ENCODE measurements around the gene MTHFSD.
A peak's percentile ranks its signal among the peaks of the same experiment; 100 is the strongest.

The MTHFSD gene

GRCh38 chr16:86549893-86550190, 5.2 kb downstream of the MTHFSD start:
- Mint-ChIP-seq H3K27ac (no peak overlapping the region), H3K36me3 (peaks cover 44% of the 10 kb centered on the region), H3K4me3 (no peak overlapping the region), H3K9me3 (no peaks in the 10 kb centered on the region), H3K4me1 (peaks cover 9% of the 10 kb centered on the region)
- ATAC-seq (no peak), DNase-seq (ENCODE audit: low spot score in 2 of 2) (no peak)

- no peak overlapping the region for H3K27ac Mint-ChIP-seq
- H3K9me3 Mint-ChIP-seq, result no peaks in the 10 kb centered on the region
- DNase-seq (ENCODE audit: low spot score in 2 of 2) (no peak), ATAC-seq (peak; percentile 85)
- no peak overlapping the region for H3K4me3 Mint-ChIP-seq
- H3K36me3 Mint-ChIP-seq, result peaks cover 40% of the 10 kb centered on the region
- peaks cover 8% of the 10 kb centered on the region for H3K4me1 Mint-ChIP-seq
Observed at GRCh38 chr16:86549076-86549892, 5.8 kb downstream of the MTHFSD start.

GRCh38 chr16:86547286-86547685, 7.7 kb downstream of the MTHFSD start:
- H3K27ac Mint-ChIP-seq, result no peak overlapping the region
- H3K9me3 Mint-ChIP-seq, result no peaks in the 10 kb centered on the region
- no peak overlapping the region for H3K4me3 Mint-ChIP-seq
- peaks cover 40% of the 10 kb centered on the region for H3K36me3 Mint-ChIP-seq
- H3K4me1 Mint-ChIP-seq, result peaks cover 5% of the 10 kb centered on the region
- DNase-seq (ENCODE audit: low spot score in 2 of 2), result no peak
- ATAC-seq, result no peak

GRCh38 chr16:86546638-86547013, 8.4 kb downstream of the MTHFSD start:
- peaks cover 43% of the 10 kb centered on the region for H3K36me3 Mint-ChIP-seq
- H3K4me3 Mint-ChIP-seq, result no peak overlapping the region
- H3K9me3 Mint-ChIP-seq, result no peaks in the 10 kb centered on the region
- H3K4me1 Mint-ChIP-seq, result peaks cover 5% of the 10 kb centered on the region
- no peak overlapping the region for H3K27ac Mint-ChIP-seq
- ATAC-seq, result no peak
- no peak for DNase-seq (ENCODE audit: low spot score in 2 of 2)

GRCh38 chr16:86545954-86546637, 8.9 kb downstream of the MTHFSD start:
- H3K4me3 Mint-ChIP-seq, result no peak overlapping the region
- no peak for ATAC-seq
- peaks cover 5% of the 10 kb centered on the region for H3K4me1 Mint-ChIP-seq
- no peaks in the 10 kb centered on the region for H3K9me3 Mint-ChIP-seq
- peaks cover 45% of the 10 kb centered on the region for H3K36me3 Mint-ChIP-seq
- no peak overlapping the region for H3K27ac Mint-ChIP-seq
- no peak for DNase-seq (ENCODE audit: low spot score in 2 of 2)

- peaks cover 51% of the 10 kb centered on the region for H3K36me3 Mint-ChIP-seq
- peaks cover 5% of the 10 kb centered on the region for H3K4me1 Mint-ChIP-seq
- ATAC-seq (no peak), DNase-seq (ENCODE audit: low spot score in 2 of 2) (no peak)
- no peak overlapping the region for H3K4me3 Mint-ChIP-seq
- no peak overlapping the region for H3K27ac Mint-ChIP-seq
- no peaks in the 10 kb centered on the region for H3K9me3 Mint-ChIP-seq
Observed at GRCh38 chr16:86545481-86545880, 9.6 kb downstream of the MTHFSD start.

- Mint-ChIP-seq H3K27ac (no peak overlapping the region), H3K9me3 (no peaks in the 10 kb centered on the region), H3K4me3 (no peak overlapping the region), H3K36me3 (peaks cover 71% of the 10 kb centered on the region), H3K4me1 (peaks cover 5% of the 10 kb centered on the region)
- DNase-seq (ENCODE audit: low spot score in 2 of 2) (no peak), ATAC-seq (no peak)
Observed at GRCh38 chr16:86542756-86543750, 12.0 kb downstream of the MTHFSD start.

GRCh38 chr16:86541560-86541959, 13.5 kb downstream of the MTHFSD start:
- DNase-seq (ENCODE audit: low spot score in 2 of 2) (no peak), ATAC-seq (no peak)
- H3K4me3 Mint-ChIP-seq, result no peak overlapping the region
- no peak overlapping the region for H3K27ac Mint-ChIP-seq
- H3K36me3 Mint-ChIP-seq, result peaks cover 56% of the 10 kb centered on the region
- H3K4me1 Mint-ChIP-seq, result peaks cover 5% of the 10 kb centered on the region
- H3K9me3 Mint-ChIP-seq, result no peaks in the 10 kb centered on the region

GRCh38 chr16:86540894-86541293, 14.1 kb downstream of the MTHFSD start:
- Mint-ChIP-seq H3K27ac (no peak overlapping the region), H3K9me3 (no peaks in the 10 kb centered on the region), H3K4me1 (peaks cover 5% of the 10 kb centered on the region), H3K36me3 (peaks cover 49% of the 10 kb centered on the region), H3K4me3 (no peak overlapping the region)
- ATAC-seq (no peak), DNase-seq (ENCODE audit: low spot score in 2 of 2) (no peak)

GRCh38 chr16:86538196-86538780, 16.7 kb downstream of the MTHFSD start:
- no peak overlapping the region for H3K4me3 Mint-ChIP-seq
- no peak overlapping the region for H3K27ac Mint-ChIP-seq
- H3K36me3 Mint-ChIP-seq, result peaks cover 49% of the 10 kb centered on the region
- ATAC-seq (no peak), DNase-seq (ENCODE audit: low spot score in 2 of 2) (no peak)
- no peaks in the 10 kb centered on the region for H3K9me3 Mint-ChIP-seq
- H3K4me1 Mint-ChIP-seq, result peaks cover 5% of the 10 kb centered on the region

- DNase-seq (ENCODE audit: low spot score in 2 of 2), result no peak
- no peak overlapping the region for H3K4me3 Mint-ChIP-seq
- H3K27ac Mint-ChIP-seq, result no peak overlapping the region
- H3K4me1 Mint-ChIP-seq, result no peaks in the 10 kb centered on the region
- peaks cover 44% of the 10 kb centered on the region for H3K36me3 Mint-ChIP-seq
- H3K9me3 Mint-ChIP-seq, result no peaks in the 10 kb centered on the region
- no peak for ATAC-seq
Observed at GRCh38 chr16:86537486-86537885, 17.5 kb downstream of the MTHFSD start.

- H3K4me3 Mint-ChIP-seq, result no peak overlapping the region
- H3K9me3 Mint-ChIP-seq, result no peaks in the 10 kb centered on the region
- H3K4me1 Mint-ChIP-seq, result no peaks in the 10 kb centered on the region
- peaks cover 35% of the 10 kb centered on the region for H3K36me3 Mint-ChIP-seq
- no peak for ATAC-seq
- no peak overlapping the region for H3K27ac Mint-ChIP-seq
- no peak for DNase-seq (ENCODE audit: low spot score in 2 of 2)
Observed at GRCh38 chr16:86536621-86537020, 18.4 kb downstream of the MTHFSD start.

- Mint-ChIP-seq H3K27ac (no peak overlapping the region), H3K4me1 (no peaks in the 10 kb centered on the region), H3K4me3 (no peak overlapping the region), H3K9me3 (no peaks in the 10 kb centered on the region), H3K36me3 (peaks cover 19% of the 10 kb centered on the region)
- ATAC-seq, result no peak
- DNase-seq (ENCODE audit: low spot score in 2 of 2), result no peak
Observed at GRCh38 chr16:86534779-86535615, 20.0 kb downstream of the MTHFSD start.

- no peak overlapping the region for H3K27ac Mint-ChIP-seq
- no peak overlapping the region for H3K4me3 Mint-ChIP-seq
- H3K9me3 Mint-ChIP-seq, result no peaks in the 10 kb centered on the region
- H3K4me1 Mint-ChIP-seq, result no peaks in the 10 kb centered on the region
- DNase-seq (ENCODE audit: low spot score in 2 of 2), result no peak
- peaks cover 8% of the 10 kb centered on the region for H3K36me3 Mint-ChIP-seq
- no peak for ATAC-seq
Observed at GRCh38 chr16:86533767-86534351, 21.2 kb downstream of the MTHFSD start.
